MM.1S (cell line): ENCODE measurements around the gene BICC1.

ENCODE experiments used
- CTCF ChIP-seq: fragments of 300-600 bp; sonication (generic); IDR thresholded peaks from 2 replicates; pipeline ENCODE4 v1.5.1; 2016; ENCODE audit warnings: antibody characterized with exemption, low read length, mixed read lengths
- EZH2 ChIP-seq: fragments of 300-600 bp; sonication (generic); optimal IDR thresholded peaks from 2 replicates; pipeline ENCODE3; 2017; ENCODE audit warnings: low read depth, mild to moderate bottlenecking, antibody characterized with exemption, low read length, mixed read lengths

GRCh38 chr10:58556516-58557165, 44.0 kb downstream of the BICC1 start:
- no peak for TF ChIP-seq CTCF
- no peak for TF ChIP-seq EZH2
